Stimulated activated CD4-positive, alpha-beta T cell treated with anti-CD3 and anti-CD28 coated beads, Interleukin-2, amount 100 ng/mL, for 4 hours (primary cell): ENCODE data around the gene ETS2.
"Not testable (repeated sequence)": the region's sequence is repeated elsewhere in the genome, so short reads cannot be mapped to it uniquely, and the experiment has no call there.

Source experiments
- DNase-seq: peaks from one replicate; pipeline ENCODE4 v3.0.0-alpha.2; 2020; ENCODE audit warnings: low read depth

The ETS2 gene

GRCh38 chr21:38839328-38840286 lies 33.9 kb downstream of the ETS2 start:
- no peak for DNase-seq

GRCh38 chr21:38840456-38841300 lies 34.9 kb downstream of the ETS2 start:
- no peak for DNase-seq

- DNase-seq, result no peak
Measured at GRCh38 chr21:38841472-38841871, 35.7 kb downstream of the ETS2 start.

DNA sequence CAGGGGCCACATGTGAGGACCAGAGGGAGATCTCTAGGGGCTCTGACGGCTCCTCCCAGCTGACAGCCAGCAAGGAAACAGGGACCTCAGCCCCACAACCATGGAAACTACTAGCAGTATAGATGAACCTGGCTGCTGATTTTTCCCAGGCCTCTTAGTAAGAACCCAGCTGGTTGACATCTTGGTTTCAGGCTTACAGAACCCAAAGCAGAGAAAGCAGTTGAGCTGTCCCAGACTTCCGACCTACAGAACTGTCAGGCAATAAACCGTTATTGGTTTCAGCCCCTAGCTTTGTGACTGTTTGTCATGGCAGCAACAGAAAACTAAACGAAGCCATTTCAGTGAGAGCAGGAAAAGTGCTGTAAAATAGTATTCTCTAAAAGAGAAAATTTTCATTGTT lies 36.4 kb downstream of the ETS2 start:
- no peak for DNase-seq

- DNase-seq, result no peak
Measured at GRCh38 chr21:38843379-38843778, 37.6 kb downstream of the ETS2 start.

- DNase-seq, result no peak
Measured at GRCh38 chr21:38843806-38844503, 38.2 kb downstream of the ETS2 start.

DNA sequence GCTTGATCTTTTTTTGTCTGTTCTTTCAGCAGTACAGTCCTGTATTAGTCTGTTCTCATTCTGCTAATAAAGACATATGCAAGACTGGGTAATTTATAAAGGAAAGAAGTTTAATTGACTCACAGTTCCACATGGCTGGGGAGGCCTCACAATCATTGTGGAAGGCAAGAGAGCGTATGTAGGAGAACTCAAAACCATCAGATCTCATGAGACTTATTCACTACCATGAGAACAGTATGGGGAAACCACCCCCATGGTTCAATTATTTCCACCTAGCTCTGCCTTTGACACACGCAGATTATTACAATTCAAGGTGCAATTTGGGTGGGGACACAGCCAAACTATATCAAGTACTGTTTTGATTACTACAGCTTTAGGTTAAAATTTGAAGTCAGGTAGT lies 39.6 kb downstream of the ETS2 start:
- not testable (repeated sequence) for DNase-seq

GRCh38 chr21:38847556-38847955 lies 41.8 kb downstream of the ETS2 start:
- no peak for DNase-seq

GRCh38 chr21:38848187-38848609 lies 42.5 kb downstream of the ETS2 start:
- DNase-seq, result no peak

GRCh38 chr21:38849776-38850175 lies 44.0 kb downstream of the ETS2 start:
- DNase-seq, result no peak

DNA sequence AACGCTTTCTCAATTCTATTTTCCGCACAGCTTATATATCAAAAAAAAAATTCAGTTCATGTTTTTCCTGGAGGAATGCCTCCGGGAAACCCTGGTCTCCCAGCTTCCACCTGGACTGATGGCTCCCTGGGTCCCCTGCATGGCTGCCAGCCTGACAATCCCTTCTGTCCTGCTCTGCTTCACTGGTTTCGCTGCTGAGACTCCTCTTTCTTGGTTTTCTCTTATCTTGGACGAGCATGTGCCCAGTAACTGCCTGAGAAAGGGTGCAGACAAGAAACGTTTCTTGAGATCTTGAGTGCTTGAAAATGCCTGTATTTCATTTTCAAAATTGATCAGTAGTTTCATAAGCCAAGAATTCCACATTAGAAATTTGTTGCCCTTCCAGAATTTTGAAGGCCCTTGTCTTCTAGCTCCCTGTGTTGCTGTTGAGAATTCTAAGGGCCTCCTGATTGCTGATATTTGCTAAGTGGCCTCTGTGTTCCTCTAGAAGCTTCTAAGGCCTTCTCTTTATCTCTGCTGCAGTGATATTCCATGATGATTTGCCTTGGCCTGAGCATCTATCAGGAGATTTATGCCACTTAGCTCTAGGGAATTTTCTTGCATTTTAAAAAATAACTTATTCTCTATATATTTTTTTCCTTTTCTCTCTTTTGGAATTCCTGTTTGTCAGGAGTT lies 44.7 kb downstream of the ETS2 start:
- DNase-seq, result no peak

GRCh38 chr21:38851101-38851500 lies 45.4 kb downstream of the ETS2 start:
- DNase-seq, result no peak

DNA sequence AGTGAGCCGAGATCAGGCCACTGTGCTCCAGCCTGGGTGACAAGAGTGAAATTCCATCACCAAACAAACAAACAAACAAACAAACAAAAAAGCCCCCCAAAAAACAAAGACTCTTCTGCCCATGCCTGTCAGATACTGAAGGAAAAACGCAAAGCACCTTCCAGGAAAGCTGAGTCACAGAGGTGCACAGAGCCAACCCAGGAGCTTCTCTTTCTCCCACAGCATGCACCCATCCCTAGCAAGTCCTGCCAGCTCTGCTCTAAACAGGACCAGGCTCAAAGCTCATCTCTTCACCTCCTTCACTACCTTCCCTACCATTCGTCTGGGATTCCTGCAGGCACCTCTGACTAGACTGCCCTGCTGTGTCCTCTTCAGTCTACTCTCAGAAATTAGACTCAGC lies 46.5 kb downstream of the ETS2 start:
- DNase-seq, result no peak

GRCh38 chr21:38852708-38853107 lies 47.0 kb downstream of the ETS2 start:
- no peak for DNase-seq

DNA sequence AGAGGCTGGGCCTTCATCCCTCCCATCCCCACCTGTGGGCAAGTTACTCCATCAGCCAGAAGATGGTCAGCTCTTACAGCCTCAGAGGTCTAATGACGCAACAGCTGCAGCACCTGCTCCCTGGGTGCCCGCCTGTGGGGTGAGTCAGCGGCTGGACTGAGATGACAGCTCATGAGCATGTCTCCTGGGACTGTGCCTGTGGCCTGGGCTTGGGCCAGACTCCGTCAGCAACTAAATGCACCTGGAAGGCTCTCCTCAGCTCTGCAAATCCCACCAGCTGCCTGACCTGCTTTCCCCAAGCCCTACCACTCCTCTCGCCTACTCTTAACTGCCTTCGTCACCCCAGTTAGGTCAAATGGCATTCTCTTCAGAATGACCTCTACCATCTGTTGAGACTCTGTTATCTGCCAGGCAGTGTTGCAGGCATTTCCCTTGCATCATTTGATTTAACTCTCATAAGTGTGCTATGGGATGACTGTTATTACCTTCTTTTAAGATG lies 47.7 kb downstream of the ETS2 start:
- no peak for DNase-seq

DNA sequence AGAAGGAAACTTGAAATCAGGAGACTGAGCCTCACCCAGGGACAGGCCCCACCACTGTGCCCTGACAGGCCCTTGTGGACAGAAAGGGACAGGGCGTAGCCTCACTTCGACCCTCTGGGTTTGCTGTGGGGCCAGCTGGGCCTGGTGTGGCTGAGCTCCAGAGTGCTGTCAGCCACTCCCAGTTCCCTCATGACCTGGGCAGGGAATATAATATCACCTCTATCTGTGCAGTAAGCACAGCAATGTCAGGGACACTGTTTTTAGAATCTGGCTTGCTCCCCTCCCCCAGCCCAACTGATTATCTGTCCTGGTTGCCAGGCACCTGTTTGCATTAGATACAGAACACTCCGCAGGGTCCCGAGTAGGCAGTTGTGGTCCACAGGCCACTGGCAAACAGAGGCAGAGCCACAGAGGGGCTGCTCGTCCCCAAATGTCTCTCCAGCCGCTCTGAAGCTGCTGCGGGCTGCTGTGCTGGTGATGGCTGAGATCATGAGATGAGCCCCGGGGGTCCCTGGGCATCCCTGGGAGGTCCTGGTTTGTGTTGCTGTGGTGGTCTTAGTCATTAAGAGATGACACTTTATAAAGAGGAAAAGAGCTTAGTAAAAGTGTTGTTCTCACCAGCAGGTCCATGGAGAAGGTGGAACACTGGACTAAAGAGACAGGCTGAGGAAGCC lies 51.6 kb downstream of the ETS2 start:
- no peak for DNase-seq

- DNase-seq, result no peak
Measured at GRCh38 chr21:38858026-38858811, 52.5 kb downstream of the ETS2 start.

GRCh38 chr21:38858812-38859205 lies 53.1 kb downstream of the ETS2 start:
- no peak for DNase-seq

- DNase-seq, result no peak
Measured at GRCh38 chr21:38859852-38860251, 54.1 kb downstream of the ETS2 start.

DNA sequence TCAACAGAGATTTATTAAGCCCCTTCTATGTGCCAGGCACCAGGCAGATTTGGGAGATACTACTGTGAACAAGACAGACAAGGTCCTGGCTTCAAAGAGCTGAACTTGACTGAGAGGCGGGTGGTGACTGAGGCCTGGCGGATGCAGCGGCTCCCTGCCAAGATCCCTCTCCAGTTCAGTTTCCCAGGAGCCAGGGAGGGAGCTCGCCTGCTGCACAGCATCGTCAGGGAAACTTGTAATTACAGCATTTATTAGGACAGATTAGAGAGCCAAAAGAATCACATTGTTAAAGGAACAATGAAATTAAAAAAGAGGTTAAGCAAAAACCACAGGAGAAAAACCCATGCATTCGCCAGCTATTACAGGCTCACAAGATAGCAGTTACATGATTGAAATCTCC lies 55.3 kb downstream of the ETS2 start:
- no peak for DNase-seq
